Testis (tissue), 3 donors: ENCODE data around the gene ERC2. TPM values are rescaled to one million over a fixed set of nuclear protein-coding genes. Genes with fewer than 3 reads are reported as not detected.

ENCODE experiments used
- DNase-seq: peaks from one replicate; pipeline ENCODE4 v3.0.0-alpha.2; 2019
- H3K27ac ChIP-seq, 2 donors: fragments of 200-600 bp; sonication (generic); one replicate each; pipeline ENCODE4 v1.5.1; 2019
- H3K27me3 ChIP-seq: fragments of 200-600 bp; sonication (generic); one replicate; pipeline ENCODE4 v1.5.1; 2019
- H3K36me3 ChIP-seq: fragments of 200-600 bp; sonication (generic); one replicate; pipeline ENCODE4 v1.5.1; 2017; ENCODE audit warnings: low read depth; ENCODE audit errors: missing control alignments
- H3K4me1 ChIP-seq: fragments of 200-600 bp; sonication (generic); one replicate; pipeline ENCODE4 v1.5.1; 2019
- H3K4me3 ChIP-seq, 2 donors: fragments of 200-600 bp; sonication (generic); one replicate each; pipeline ENCODE4 v1.5.1; 2017 to 2019
- H3K9me3 ChIP-seq: fragments of 200-600 bp; sonication (generic); one replicate; pipeline ENCODE4 v1.5.1; 2017
- POLR2A ChIP-seq: fragments of 450-650 bp; IDR thresholded peaks from one replicate; pipeline ENCODE4 v1.6.1; 2017; ENCODE audit warnings: antibody characterized with exemption, mild to moderate bottlenecking, moderate library complexity
- whole genome bisulfite sequencing, 2 donors: methylation state at CpG; one replicate each; pipeline ENCODE4 v1.1.5; 2018; 5-methylcytosine and 5-hydroxymethylcytosine counted together
- intact Hi-C: fragments of 100-400 bp; cut with DNase I; formaldehyde crosslinking; loops from one replicate; pipeline ENCODE4 v1.15.1; 2023; ENCODE audit warnings: low total_unique reads
- polyA plus RNA-seq: library from polyadenylated mRNA; stranded (reverse); fragments of 350-450 nt; fragmentation: Illumina TruSeq; extraction: RNeasy Lipid Tissue Mini Kit (QIAGEN cat#74804); gene quantifications from one replicate; pipeline ENCODE4 v1.2.3, GENCODE V29; 2014; ENCODE audit warnings: low read depth, low replicate concordance; ENCODE audit not compliant: insufficient read depth
- total RNA-seq, 2 donors: library from RNA; depleted of rRNA; stranded (reverse); fragments of >200 nt; gene quantifications; one replicate each; pipeline ENCODE4 v1.2.3, GENCODE V29; 2016
- TF ChIP-seq, protein P1 (sequence below), 3 experiments: fragments of 450-650 bp in 2 of 3; fragments of 200-600 bp in 1 of 3; sonication (generic) in 1 of 3; IDR thresholded peaks; one replicate each; pipeline ENCODE4 v1.5.1; 2016 to 2019; ENCODE audit warnings: antibody characterized with exemption in 3 of 3, mild to moderate bottlenecking in 2 of 3, moderate library complexity in 1 of 3

The ERC2 gene
- total and polyA plus RNA-seq, 3 donors from 2014 or later = 1.9 to 6.1 (median 5.9) TPM

DNA sequence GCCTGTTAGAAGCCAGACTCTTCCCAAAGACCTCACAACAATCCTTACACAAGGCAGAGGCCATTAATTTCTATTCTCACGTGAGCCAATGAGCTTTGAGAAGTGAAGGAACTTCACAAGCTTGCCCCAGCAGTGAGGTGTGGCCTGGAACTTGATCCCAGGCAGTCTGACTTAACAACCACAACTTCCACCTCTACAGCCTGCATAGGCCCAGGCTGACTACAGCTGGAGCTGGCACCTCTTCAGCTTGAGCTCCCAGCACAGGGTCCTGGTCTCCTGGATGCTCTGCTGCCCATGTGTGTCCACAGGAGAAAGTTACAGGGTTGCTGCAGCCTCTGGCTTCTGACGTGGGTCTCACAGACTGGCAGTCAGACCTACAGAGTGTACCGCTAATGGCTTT is 111.0 kb downstream of the ERC2 start:
- Histone ChIP-seq H3K4me1 (no peaks in the 10 kb centered on the region), H3K27ac (no peak overlapping the region), H3K4me3 (no peak overlapping the region), H3K36me3 (no peaks in the 10 kb centered on the region), H3K27me3 (no peaks in the 10 kb centered on the region), H3K9me3 (no peaks in the 10 kb centered on the region)
- intact Hi-C loops = no loop called here
- 87 to 91% methylated on average over 3 of the region's 3 CpGs for WGBS, 2 donors
- no peak for DNase-seq
- TF ChIP-seq, protein P1, sequence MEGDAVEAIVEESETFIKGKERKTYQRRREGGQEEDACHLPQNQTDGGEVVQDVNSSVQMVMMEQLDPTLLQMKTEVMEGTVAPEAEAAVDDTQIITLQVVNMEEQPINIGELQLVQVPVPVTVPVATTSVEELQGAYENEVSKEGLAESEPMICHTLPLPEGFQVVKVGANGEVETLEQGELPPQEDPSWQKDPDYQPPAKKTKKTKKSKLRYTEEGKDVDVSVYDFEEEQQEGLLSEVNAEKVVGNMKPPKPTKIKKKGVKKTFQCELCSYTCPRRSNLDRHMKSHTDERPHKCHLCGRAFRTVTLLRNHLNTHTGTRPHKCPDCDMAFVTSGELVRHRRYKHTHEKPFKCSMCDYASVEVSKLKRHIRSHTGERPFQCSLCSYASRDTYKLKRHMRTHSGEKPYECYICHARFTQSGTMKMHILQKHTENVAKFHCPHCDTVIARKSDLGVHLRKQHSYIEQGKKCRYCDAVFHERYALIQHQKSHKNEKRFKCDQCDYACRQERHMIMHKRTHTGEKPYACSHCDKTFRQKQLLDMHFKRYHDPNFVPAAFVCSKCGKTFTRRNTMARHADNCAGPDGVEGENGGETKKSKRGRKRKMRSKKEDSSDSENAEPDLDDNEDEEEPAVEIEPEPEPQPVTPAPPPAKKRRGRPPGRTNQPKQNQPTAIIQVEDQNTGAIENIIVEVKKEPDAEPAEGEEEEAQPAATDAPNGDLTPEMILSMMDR (IDR thresholded peaks at IDR 0.05) = no peak
- no peak for TF ChIP-seq POLR2A

DNA sequence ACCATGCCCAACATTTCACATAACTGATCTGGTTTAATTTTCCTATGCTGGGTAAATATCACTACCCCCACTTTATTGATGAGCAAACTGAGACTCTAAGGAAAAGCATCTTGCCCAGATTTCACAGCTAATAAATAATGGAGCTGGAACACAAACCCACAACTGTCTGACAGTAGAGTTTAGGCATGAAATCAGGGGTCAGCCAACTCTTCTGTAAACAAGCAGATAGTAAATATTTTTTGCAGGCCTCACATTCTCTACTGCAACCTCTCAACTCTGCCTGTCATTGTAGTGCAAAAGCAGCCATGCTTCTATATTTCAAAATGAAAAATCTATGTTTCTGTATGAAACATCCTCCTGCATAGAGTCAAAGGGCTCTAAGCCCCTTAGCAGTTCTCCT is 111.5 kb downstream of the ERC2 start:
- intact Hi-C loops = no loop called here
- no peaks in the 10 kb centered on the region for H3K9me3 ChIP-seq
- H3K4me1 ChIP-seq = no peaks in the 10 kb centered on the region
- TF ChIP-seq, protein P1 (IDR thresholded peaks at IDR 0.05) = no peak
- no peak for TF ChIP-seq POLR2A
- no peaks in the 10 kb centered on the region for H3K36me3 ChIP-seq
- no peaks in the 10 kb centered on the region for H3K27me3 ChIP-seq
- H3K4me3 ChIP-seq = no peak overlapping the region
- DNase-seq = no peak
- no peak overlapping the region for H3K27ac ChIP-seq

DNA sequence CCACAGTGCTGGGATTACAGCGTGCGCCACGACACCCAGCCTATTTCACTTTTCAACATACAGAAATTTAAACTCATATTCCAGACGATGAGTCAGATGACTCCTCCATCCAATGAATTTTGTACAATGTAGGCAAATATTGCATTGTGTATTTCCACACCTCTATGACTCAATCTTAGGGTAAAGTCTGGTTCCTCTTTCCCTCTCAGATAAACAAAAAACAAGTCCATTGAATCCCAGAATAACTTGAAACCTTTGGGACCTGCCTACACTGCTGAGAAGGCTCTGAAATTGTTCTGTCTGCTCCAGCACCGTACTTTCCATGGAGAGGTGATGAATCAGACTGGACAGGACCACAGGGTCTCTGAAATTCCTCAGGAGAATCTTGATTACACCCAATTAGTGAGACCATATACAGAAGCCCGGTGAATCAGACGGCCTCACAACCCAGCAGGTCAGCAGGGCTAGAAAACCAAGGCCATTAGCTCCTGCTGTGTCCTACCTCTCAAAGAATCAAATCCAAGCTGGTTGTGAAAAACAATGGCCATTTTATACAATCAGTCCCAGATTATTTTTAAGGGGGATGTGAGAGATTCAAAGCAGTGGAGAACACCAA is 112.6 kb downstream of the ERC2 start:
- Histone ChIP-seq H3K27me3 (no peaks in the 10 kb centered on the region), H3K9me3 (no peaks in the 10 kb centered on the region), H3K4me1 (no peaks in the 10 kb centered on the region), H3K4me3 (no peak overlapping the region), H3K36me3 (no peaks in the 10 kb centered on the region), H3K27ac (no peak overlapping the region)
- no peak for TF ChIP-seq POLR2A
- TF ChIP-seq, protein P1 (IDR thresholded peaks at IDR 0.05) = no peak
- WGBS, 2 donors = 82 to 86% methylated on average over 7 of the region's 7 CpGs
- no peak for DNase-seq
- intact Hi-C loops = no loop called here

DNA sequence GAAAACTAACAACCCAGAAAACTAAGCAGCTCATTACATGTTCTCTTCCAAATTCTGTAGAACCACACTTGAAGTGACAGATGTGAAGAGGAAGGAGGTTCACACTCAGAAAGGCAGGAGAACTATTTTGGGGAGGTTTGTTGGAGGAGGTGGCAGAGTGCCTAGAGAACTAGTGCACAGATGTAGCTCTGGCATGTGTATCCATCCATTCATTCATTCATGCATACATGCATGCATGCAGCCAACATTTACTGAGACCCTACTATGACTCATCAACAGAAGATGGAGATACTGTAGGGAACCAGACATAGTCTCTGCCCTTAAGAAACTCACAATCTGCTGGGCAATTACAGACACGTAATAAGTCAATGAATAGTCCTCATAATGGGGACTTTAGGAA is 116.7 kb downstream of the ERC2 start:
- no peaks in the 10 kb centered on the region for H3K27me3 ChIP-seq
- no peaks in the 10 kb centered on the region for H3K9me3 ChIP-seq
- no peak for TF ChIP-seq POLR2A
- TF ChIP-seq, protein P1 (IDR thresholded peaks at IDR 0.05) = no peak
- H3K4me1 ChIP-seq = no peaks in the 10 kb centered on the region
- DNase-seq = no peak
- intact Hi-C loops = no loop called here
- H3K36me3 ChIP-seq = no peaks in the 10 kb centered on the region
- H3K27ac ChIP-seq = no peak overlapping the region
- WGBS, 2 donors = 0 to 64% methylated on average over 1 of the region's 1 CpG
- no peak overlapping the region for H3K4me3 ChIP-seq

DNA sequence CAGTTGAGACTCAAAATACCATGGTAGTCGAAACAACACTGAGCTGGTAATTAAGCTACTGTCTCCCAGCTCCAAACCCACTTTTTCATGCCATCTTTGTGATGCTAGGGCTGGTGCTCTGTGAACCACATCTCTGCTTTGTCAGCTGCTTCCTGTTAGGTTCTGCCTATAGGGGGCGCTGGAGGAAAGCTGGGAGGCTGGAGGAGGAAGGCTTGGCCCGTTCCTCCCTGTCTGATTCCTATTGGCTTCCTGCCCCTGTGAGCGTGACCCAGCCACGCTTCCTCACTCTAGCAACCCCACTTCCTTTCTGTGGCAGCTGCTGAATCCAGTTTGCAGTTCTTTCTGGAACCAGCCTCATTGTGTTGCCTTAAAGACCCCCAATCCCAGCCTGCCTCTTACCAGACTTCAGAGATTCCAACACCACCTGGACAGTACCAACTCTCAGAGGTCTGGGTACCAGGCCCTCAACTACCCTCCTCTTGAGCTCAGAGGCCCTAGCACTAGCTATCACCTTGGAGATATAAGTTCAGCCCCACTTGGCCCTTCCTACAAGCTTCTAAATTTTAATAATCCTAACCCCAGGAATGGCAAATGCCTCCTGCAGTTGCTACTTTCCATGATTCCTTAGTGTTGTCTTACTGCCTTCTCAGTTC is 120.9 kb downstream of the ERC2 start:
- Histone ChIP-seq H3K4me1 (no peaks in the 10 kb centered on the region), H3K9me3 (no peaks in the 10 kb centered on the region), H3K4me3 (no peak overlapping the region), H3K36me3 (no peaks in the 10 kb centered on the region), H3K27me3 (no peaks in the 10 kb centered on the region), H3K27ac (no peak overlapping the region)
- 41 to 44% methylated on average over 5 of the region's 5 CpGs for WGBS, 2 donors
- TF ChIP-seq, protein P1 (IDR thresholded peaks at IDR 0.05) = peak in 2 of 3 experiments; percentile 26 to 29
- TF ChIP-seq POLR2A = no peak
- peak; percentile 49 for DNase-seq
- intact Hi-C loops = no loop called here
